Activated CD8-positive, alpha-beta memory T cell treated with anti-CD3 and anti-CD28 coated beads, Interleukin-2, amount 50 U/mL, for 4 hours (primary cell): ENCODE data around the gene EIPR1.
"Not testable (repeated sequence)": the region's sequence is repeated elsewhere in the genome, so short reads cannot be mapped to it uniquely, and the experiment has no call there.

Source experiments
- DNase-seq: peaks from one replicate; pipeline ENCODE4 v3.0.0-alpha.2; 2020

EIPR1 gene

GRCh38 chr2:3185256-3185655 lies 192.4 kb downstream of the EIPR1 start:
- no peak for DNase-seq

GRCh38 chr2:3184167-3184566 lies 193.5 kb downstream of the EIPR1 start:
- DNase-seq, result no peak

GRCh38 chr2:3183766-3184165 lies 193.9 kb downstream of the EIPR1 start:
- no peak for DNase-seq

- no peak for DNase-seq
Observed at GRCh38 chr2:3182848-3183247, 194.8 kb downstream of the EIPR1 start.

- no peak for DNase-seq
Observed at GRCh38 chr2:3181416-3182010, 196.1 kb downstream of the EIPR1 start.

- not testable (repeated sequence) for DNase-seq
Observed at GRCh38 chr2:3180909-3181221, 196.8 kb downstream of the EIPR1 start.

- DNase-seq, result no peak
Observed at GRCh38 chr2:3180082-3180908, 197.3 kb downstream of the EIPR1 start.

GRCh38 chr2:3179626-3180025 lies 198.0 kb downstream of the EIPR1 start:
- no peak for DNase-seq

GRCh38 chr2:3179208-3179607 lies 198.4 kb downstream of the EIPR1 start:
- DNase-seq, result no peak

GRCh38 chr2:3178578-3179031 lies 199.0 kb downstream of the EIPR1 start:
- no peak for DNase-seq

GRCh38 chr2:3177891-3178577 lies 199.6 kb downstream of the EIPR1 start:
- no peak for DNase-seq

- no peak for DNase-seq
Observed at GRCh38 chr2:3176869-3177255, 200.8 kb downstream of the EIPR1 start.

- DNase-seq, result no peak
Observed at GRCh38 chr2:3176071-3176868, 201.3 kb downstream of the EIPR1 start.

- no peak for DNase-seq
Observed at GRCh38 chr2:3175568-3175955, 202.1 kb downstream of the EIPR1 start.

- no peak for DNase-seq
Observed at GRCh38 chr2:3174626-3175567, 202.7 kb downstream of the EIPR1 start.

- DNase-seq, result no peak
Observed at GRCh38 chr2:3173031-3173430, 204.6 kb downstream of the EIPR1 start.

- no peak for DNase-seq
Observed at GRCh38 chr2:3172265-3172935, 205.2 kb downstream of the EIPR1 start.

GRCh38 chr2:3171564-3172264 lies 205.9 kb downstream of the EIPR1 start:
- DNase-seq, result no peak

GRCh38 chr2:3170792-3171455 lies 206.7 kb downstream of the EIPR1 start:
- no peak for DNase-seq
